ENCODE data around the gene FES. TPM values are rescaled to one million over a fixed set of nuclear protein-coding genes. Genes with fewer than 3 reads are reported as not detected.

The FES gene
- total RNA-seq, 1 donor from 2014 or later: 13.8 TPM

DNA sequence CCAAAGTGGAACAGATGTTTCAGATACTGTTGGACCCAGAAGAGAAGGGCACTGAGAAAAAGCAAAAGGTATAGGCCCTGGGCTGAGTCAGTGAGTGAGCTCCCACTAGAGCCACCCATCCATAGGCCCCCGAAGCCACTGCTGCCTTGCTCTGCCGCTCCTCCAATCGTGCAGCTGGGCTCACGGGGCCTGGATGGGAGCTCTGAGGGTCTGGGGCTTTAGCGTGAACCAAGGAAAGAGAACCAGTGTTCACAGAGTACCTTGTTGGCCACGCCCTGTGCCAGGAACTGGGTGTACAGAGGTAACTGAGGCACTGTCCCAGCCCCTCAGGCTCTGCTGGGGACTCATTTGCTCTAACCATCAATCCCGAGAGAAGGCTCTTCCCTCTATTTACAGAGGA is 55.5 kb downstream of the FES start:
- H3K27ac Mint-ChIP-seq: no peak overlapping the region
- no peaks in the 10 kb centered on the region for H3K9me3 Mint-ChIP-seq (ENCODE audit: low read depth)
- H3K27me3 Mint-ChIP-seq: no peaks in the 10 kb centered on the region
- TF ChIP-seq, protein P1, sequence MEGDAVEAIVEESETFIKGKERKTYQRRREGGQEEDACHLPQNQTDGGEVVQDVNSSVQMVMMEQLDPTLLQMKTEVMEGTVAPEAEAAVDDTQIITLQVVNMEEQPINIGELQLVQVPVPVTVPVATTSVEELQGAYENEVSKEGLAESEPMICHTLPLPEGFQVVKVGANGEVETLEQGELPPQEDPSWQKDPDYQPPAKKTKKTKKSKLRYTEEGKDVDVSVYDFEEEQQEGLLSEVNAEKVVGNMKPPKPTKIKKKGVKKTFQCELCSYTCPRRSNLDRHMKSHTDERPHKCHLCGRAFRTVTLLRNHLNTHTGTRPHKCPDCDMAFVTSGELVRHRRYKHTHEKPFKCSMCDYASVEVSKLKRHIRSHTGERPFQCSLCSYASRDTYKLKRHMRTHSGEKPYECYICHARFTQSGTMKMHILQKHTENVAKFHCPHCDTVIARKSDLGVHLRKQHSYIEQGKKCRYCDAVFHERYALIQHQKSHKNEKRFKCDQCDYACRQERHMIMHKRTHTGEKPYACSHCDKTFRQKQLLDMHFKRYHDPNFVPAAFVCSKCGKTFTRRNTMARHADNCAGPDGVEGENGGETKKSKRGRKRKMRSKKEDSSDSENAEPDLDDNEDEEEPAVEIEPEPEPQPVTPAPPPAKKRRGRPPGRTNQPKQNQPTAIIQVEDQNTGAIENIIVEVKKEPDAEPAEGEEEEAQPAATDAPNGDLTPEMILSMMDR (IDR thresholded peaks at IDR 0.05; ENCODE audit: unreplicated experiment): no peak
- peaks cover 15% of the 10 kb centered on the region for H3K36me3 Mint-ChIP-seq (ENCODE audit: insufficient read depth)
- peaks cover 7% of the 10 kb centered on the region for H3K4me1 Mint-ChIP-seq (ENCODE audit: low read depth)
- no peak overlapping the region for H3K4me3 Mint-ChIP-seq (ENCODE audit: low read depth)
- DNase-seq (ENCODE audit: low spot score, unreplicated experiment): no peak

DNA sequence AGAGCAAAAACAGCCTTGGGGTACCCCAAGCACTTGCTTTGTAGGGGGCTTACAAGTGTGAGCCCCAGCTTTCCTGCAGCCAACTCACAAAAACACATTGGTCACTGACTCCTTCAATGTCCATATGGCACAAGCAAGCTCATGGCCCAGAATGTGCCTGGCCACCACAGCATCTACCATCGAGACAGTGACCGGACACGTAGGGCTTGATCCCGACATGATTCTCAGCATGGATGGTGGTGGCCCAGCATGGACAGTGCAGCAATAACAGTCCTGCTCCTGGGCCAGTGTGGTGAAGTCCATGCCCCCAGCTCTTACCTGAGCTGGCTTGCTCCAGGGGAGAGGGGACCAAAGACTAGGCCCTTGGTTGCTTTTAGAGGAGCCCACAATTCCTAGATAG is 56.7 kb downstream of the FES start:
- H3K4me3 Mint-ChIP-seq (ENCODE audit: low read depth): no peak overlapping the region
- H3K9me3 Mint-ChIP-seq (ENCODE audit: low read depth): no peaks in the 10 kb centered on the region
- no peak for DNase-seq (ENCODE audit: low spot score, unreplicated experiment)
- TF ChIP-seq, protein P1 (IDR thresholded peaks at IDR 0.05; ENCODE audit: unreplicated experiment): no peak
- no peaks in the 10 kb centered on the region for H3K27me3 Mint-ChIP-seq
- no peak overlapping the region for H3K27ac Mint-ChIP-seq
- peaks cover 5% of the 10 kb centered on the region for H3K4me1 Mint-ChIP-seq (ENCODE audit: low read depth)
- H3K36me3 Mint-ChIP-seq (ENCODE audit: insufficient read depth): peaks cover 16% of the 10 kb centered on the region

- TF ChIP-seq, protein P1 (IDR thresholded peaks at IDR 0.05; ENCODE audit: unreplicated experiment): no peak
- no peaks in the 10 kb centered on the region for H3K4me1 Mint-ChIP-seq (ENCODE audit: low read depth)
- H3K4me3 Mint-ChIP-seq (ENCODE audit: low read depth): no peak overlapping the region
- no peaks in the 10 kb centered on the region for H3K27me3 Mint-ChIP-seq
- DNase-seq (ENCODE audit: low spot score, unreplicated experiment): no peak
- peaks cover 14% of the 10 kb centered on the region for H3K36me3 Mint-ChIP-seq (ENCODE audit: insufficient read depth)
- no peak overlapping the region for H3K27ac Mint-ChIP-seq
- no peaks in the 10 kb centered on the region for H3K9me3 Mint-ChIP-seq (ENCODE audit: low read depth)
Observed at GRCh38 chr15:90942354-90943120, 58.2 kb downstream of the FES start.

DNA sequence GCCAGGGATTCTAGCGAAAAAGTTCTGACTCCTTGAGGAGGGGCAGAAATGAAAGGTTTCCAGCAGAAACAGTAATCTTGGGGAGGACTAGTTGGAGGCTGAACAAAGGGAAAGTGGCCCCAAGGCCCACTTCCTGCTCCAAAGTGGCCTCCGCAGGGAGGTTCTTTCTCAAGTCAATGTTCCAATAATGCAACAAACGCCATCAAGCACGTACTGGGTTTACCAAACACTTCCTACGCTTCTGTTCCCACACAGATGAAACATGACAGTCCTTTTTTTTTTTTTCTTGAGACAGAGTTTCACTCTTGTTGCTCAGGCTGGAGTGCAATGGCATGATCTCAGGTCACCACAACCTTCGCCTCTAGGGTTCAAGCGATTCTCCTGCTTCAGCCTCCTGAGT is 60.8 kb downstream of the FES start:
- TF ChIP-seq, protein P1 (IDR thresholded peaks at IDR 0.05; ENCODE audit: unreplicated experiment): no peak
- Mint-ChIP-seq H3K4me1 (ENCODE audit: low read depth) (no peaks in the 10 kb centered on the region), H3K27me3 (no peaks in the 10 kb centered on the region), H3K9me3 (ENCODE audit: low read depth) (no peaks in the 10 kb centered on the region), H3K4me3 (ENCODE audit: low read depth) (no peak overlapping the region), H3K27ac (no peak overlapping the region), H3K36me3 (ENCODE audit: insufficient read depth) (peaks cover 12% of the 10 kb centered on the region)
- no peak for DNase-seq (ENCODE audit: low spot score, unreplicated experiment)

Other genes with a start within 250 kb of the FES start
- 19.6 and 21.3 TPM in 2 replicates for gene BLM, start 167.2 kb upstream of the FES start, total RNA-seq
- 64.1 and 64.8 TPM in 2 replicates for gene FURIN, start 15.9 kb upstream of the FES start, total RNA-seq
- gene MAN2A2, start 18.8 kb downstream of the FES start, total RNA-seq: 111 and 117 TPM in 2 replicates
- 14.5 and 16.6 TPM in 2 replicates for gene HDDC3, start 48.0 kb downstream of the FES start, total RNA-seq
- gene UNC45A, start 50.8 kb downstream of the FES start, total RNA-seq: 83.4 and 90.6 TPM in 2 replicates
- gene RCCD1, start 70.4 kb downstream of the FES start, total RNA-seq: 20.6 and 23.0 TPM in 2 replicates
- gene PRC1, start 110.0 kb downstream of the FES start, total RNA-seq: 79.1 and 81.5 TPM in 2 replicates
- gene VPS33B, start 138.1 kb downstream of the FES start, total RNA-seq: 28.0 and 33.3 TPM in 2 replicates
- gene SV2B, start 215.8 kb downstream of the FES start, total RNA-seq: 19.9 and 24.9 TPM in 2 replicates

Data from progenitor cell of endocrine pancreas (in vitro differentiated cells).